GM19395 (cell line): ENCODE results near the gene UBD.

ENCODE experiments used
- ATAC-seq: cut with Tn5 transposase; IDR thresholded peaks from one replicate; pipeline ENCODE4 v1.9.1; 2021; ENCODE audit warnings: mild to moderate bottlenecking, moderate library complexity; ENCODE audit not compliant: unreplicated experiment

The UBD gene

DNA sequence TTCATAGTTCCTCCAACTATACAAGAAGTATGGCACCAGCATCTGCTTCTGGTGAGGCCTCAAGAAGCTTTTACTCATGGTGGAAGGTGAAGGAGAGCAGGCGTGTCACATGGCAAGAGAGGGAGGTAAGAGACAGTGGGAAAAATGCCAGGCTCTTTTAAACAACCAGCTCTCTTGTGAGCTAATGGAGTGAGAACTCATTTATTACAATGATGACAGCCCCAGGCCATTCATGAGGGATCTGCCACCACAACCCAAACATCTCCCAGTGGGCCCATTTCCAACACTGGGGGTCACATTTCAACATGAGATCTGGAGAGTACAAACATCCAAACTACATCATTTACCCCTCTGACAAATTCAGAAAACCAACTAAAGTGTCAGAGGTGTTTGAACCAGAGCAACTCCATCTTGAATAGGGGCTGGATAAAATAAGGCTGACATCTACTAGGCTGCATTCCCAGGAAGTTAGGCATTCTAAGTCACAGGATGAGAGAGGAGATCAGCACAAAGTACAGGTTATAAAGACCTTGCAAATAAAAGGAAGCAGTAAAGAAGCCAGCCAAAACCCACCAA is 2.2 kb upstream of the UBD start:
- ATAC-seq = no peak

- ATAC-seq = no peak
These were observed 1.6 kb upstream of the UBD start for GRCh38 chr6:29561091-29561490.

- no peak for ATAC-seq
These were observed 973 bp downstream of the UBD start for GRCh38 chr6:29558439-29559079.

GRCh38 chr6:29557320-29557719 is 2.2 kb downstream of the UBD start:
- no peak for ATAC-seq

DNA sequence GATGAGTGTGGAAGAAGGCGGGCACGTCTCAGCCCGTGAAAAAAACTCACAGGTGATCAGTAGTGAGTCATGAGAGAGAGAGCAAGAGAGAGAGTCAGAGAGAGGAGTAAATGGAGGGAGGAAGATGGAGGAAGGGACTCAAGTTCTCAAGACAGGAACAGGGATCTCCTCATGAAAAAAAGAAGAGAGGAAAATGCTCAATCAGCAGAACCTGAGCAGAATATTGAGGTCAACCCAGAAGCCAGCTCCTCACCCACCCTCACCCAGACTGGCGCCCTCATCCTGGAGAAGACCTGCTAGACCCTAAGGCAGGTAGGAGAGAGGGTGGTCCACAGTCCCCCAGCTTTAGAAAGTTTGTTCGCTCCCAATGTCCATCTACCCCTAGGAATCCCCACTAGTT is 4.8 kb downstream of the UBD start:
- ATAC-seq = no peak

DNA sequence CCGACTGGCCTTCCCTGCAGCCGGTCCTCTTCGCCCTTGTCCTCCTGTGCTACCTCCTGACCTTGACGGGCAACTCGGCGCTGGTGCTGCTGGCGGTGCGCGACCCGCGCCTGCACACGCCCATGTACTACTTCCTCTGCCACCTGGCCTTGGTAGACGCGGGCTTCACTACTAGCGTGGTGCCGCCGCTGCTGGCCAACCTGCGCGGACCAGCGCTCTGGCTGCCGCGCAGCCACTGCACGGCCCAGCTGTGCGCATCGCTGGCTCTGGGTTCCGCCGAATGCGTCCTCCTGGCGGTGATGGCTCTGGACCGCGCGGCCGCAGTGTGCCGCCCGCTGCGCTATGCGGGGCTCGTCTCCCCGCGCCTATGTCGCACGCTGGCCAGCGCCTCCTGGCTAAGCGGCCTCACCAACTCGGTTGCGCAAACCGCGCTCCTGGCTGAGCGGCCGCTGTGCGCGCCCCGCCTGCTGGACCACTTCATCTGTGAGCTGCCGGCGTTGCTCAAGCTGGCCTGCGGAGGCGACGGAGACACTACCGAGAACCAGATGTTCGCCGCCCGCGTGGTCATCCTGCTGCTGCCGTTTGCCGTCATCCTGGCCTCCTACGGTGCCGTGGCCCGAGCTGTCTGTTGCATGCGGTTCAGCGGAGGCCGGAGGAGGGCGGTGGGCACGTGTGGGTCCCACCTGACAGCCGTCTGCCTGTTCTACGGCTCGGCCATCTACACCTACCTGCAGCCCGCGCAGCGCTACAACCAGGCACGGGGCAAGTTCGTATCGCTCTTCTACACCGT is 6.1 kb downstream of the UBD start:
- no peak for ATAC-seq

GRCh38 chr6:29552512-29553051 is 7.0 kb downstream of the UBD start:
- peak; percentile 90 for ATAC-seq

GRCh38 chr6:29547573-29547972 is 12.0 kb downstream of the UBD start:
- ATAC-seq = no peak

- ATAC-seq = no peak
These were observed 21.7 kb downstream of the UBD start for GRCh38 chr6:29537714-29538403.

DNA sequence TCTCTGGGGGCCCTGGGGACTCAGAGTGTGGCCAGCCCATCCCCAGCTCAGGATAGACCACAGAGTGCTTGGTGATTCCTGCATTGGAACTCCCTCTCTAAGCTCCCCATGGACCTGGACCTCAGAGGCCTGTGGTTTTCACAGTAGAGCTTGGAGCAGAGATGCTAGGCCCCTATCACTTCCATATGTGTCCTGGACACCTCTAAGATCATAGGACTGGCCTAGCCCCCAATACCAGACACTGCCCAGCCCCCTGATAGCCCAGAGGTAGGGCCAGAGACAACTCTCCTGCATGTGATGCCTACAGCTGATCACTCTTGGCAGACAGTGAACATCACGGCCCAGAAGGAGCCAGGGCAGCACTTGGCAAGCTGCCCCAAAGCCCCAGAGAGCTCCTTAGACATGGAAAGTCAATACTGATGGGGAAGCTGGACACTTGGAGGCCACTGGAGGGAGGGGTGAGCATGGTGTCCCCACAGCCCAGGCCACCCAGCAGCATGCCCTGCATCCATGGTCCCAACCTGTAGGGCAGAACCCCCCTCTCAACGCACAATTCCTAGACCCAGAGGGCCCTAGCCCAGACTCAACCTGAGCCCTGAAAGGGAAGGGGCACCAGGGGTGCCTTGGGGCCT is 27.1 kb downstream of the UBD start:
- no peak for ATAC-seq

DNA sequence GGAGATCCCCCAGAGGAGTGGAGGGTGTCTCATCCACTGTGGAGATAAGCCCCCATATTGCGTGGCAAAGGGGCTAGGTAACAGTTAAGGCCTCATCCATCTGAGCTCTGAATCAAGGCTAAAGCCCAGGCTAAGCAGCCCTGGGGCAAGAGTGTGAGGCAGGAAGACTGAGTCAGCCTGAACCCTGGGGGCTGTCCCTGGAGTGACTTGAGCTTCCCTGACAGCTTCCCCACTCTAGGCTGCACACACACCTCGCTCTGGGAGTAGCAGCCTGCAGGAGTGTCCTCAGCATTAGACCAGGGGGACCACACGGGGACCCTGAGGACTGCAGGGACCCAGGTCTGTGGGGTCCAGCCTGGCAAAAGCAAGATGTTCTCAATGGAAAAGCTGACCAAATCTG is 27.9 kb downstream of the UBD start:
- no peak for ATAC-seq

DNA sequence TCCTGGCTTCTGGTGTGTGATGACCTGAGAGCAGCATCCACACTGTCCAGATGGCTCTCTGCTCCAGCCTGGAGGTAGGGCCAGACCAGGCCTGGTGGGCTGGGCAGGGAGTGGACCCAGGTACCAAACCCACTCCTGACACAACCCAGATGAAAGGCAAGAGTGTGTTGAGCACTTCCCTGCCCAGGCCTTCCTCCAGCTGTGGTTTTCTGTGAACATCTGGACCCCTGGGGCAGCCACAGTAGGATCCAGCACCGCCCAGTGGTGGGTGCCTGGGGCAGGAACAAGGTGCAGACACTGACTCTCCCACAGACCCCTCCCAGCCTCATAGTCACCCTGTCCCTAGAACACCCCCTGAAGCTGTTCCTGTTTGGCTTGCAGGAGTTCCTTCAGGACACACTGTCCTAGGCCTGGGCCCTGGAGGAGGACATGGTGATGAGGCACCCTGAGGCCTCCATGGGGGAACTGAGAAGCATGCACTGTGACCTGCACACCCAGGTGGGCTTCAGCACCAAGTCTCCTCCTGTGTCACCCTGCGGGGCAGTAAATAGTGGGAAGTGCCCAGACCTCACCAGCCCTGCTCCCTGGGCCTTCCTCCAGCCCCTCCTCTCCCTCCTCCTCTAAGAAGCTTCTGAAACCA is 28.7 kb downstream of the UBD start:
- ATAC-seq = no peak

DNA sequence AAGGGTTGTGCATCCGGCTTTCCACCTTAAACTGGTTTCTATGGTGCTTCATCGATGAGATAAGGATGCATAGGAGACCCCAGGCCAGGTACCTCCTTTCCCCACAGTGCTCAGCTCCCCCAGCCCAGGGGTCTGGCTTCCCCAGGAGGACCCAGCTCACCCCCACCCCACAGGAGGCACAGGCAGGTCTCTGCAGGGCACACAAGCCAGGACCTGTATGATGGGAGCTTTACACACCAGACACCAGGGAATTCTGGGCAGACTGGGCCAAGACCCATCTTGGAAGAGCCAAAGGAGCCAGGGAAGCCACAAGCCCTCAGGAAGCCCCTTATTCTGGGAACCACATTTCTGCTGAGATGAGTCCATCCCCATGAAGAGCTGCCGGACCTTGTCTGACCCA is 29.6 kb downstream of the UBD start:
- no peak for ATAC-seq

- no peak for ATAC-seq
These were observed 30.5 kb downstream of the UBD start for GRCh38 chr6:29528988-29529560.

GRCh38 chr6:29528300-29528931 is 31.1 kb downstream of the UBD start:
- no peak for ATAC-seq

DNA sequence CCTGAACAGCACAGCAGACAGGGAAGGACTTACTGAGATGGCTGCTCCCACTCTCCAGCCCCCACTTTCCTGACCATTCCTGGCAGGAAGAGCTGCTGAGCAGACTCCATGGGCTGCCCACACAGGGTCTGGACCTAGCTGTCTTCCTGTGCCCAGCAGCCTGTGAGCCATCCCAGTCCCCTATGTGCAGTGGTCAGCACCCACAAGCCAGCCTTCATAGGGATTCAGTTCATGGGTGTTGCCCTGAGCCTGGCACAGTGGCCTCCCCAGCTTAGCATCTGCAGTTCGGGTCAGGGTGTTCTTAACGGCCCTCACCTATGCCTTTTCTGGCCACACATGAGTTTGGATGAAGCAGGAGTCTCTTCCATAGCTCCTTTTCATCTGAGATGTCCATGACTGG is 32.0 kb downstream of the UBD start:
- ATAC-seq = no peak

DNA sequence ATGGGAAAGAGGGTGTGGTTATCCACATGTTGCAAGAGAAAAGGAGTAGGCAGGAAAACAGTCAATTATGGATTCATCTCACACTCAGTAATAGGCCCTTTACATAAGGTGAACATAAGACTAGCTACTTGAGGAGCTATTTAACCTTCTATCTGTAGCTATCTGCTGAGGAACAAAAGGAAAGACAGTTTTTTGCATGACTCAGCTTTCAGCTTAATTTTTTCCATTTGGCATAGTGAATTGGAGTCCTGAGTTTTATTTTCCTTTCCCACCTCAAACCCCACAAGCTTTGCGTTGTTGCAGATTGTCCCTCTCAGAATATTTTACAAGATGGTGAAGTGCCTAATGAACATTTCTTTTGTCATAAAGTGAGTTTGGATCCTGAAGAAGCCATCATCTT is 32.4 kb downstream of the UBD start:
- ATAC-seq = no peak

DNA sequence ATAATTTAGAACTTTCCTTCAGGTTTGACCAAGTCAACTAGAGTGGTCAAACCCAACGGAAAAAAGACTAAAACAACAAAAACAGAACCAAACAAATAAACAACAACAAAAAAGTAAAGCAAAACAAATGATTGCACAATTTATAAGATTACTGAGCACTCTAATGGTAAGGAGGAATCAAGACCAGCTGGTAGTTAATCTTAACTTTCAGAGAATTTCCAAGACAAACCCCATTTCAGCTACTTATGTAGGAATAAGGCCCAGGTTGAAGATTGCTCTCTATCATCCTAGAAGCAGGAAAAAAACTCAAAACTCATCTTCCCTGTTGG is 34.3 kb downstream of the UBD start:
- ATAC-seq = no peak

- no peak for ATAC-seq
These were observed 34.9 kb downstream of the UBD start for GRCh38 chr6:29524444-29525310.
